GM12864 (cell line): ENCODE measurements around the gene CCT3.
"Not testable (repeated sequence)": the region's sequence is repeated elsewhere in the genome, so short reads cannot be mapped to it uniquely, and the experiment has no call there.

Experiments
- DNase-seq: peaks from one replicate; pipeline ENCODE4 v3.0.0-alpha.2; 2011; ENCODE audit warnings: low read depth
- H3K4me3 ChIP-seq: 2 replicates; pipeline ENCODE4 v1.5.1; 2011; ENCODE audit warnings: mild to moderate bottlenecking, low read depth, low read length, control low read depth
- CTCF ChIP-seq: IDR thresholded peaks from 2 replicates; pipeline ENCODE4 v1.5.1; 2011; ENCODE audit warnings: low read depth, mild to moderate bottlenecking, moderate library complexity, low read length, control low read depth, inconsistent platforms; ENCODE audit errors: missing control alignments

Gene CCT3

DNA sequence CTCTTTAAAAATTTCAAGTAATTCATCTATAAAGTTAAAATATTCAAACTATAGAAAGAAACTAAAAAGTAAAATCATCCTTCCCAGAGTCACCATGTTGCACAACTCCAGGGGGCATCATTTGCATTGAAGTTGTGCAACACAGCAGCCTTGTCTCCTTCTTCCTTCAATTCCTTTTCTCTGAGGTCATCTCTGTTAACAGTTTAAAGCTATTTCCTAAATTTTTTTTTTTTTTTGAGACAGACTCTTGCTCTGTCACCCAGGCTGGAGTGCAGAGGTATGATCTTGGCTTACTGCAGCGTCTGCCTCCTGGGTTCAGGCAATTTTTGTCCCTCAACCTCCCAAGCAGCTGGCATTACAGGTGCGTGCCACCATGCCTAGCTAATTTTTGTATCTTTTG is 38.1 kb upstream of the CCT3 start:
- no peak overlapping the region for H3K4me3 ChIP-seq
- DNase-seq: no peak
- TF ChIP-seq CTCF: no peak

- no peak for TF ChIP-seq CTCF
- no peak for DNase-seq
- H3K4me3 ChIP-seq: no peak overlapping the region
These were observed 35.5 kb upstream of the CCT3 start for GRCh38 chr1:156373546-156373945.

GRCh38 chr1:156372876-156373275 is 34.8 kb upstream of the CCT3 start:
- no peak for DNase-seq
- no peak for TF ChIP-seq CTCF
- no peak overlapping the region for H3K4me3 ChIP-seq

DNA sequence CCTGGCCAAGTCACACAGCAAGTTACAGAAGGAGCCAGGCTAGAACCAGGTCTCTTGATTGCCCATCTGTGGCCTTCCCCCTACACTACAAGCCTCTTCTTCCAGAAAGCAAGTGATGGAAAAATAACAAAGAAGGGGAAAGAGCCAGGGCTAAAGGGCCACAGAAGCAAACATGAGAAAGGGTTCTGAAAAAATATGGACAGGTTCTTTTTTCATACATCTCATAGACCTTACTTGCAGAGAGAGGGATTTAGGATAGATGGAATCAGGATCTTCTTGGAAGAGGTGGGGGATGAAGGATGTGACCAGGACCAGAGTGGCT is 34.1 kb upstream of the CCT3 start:
- H3K4me3 ChIP-seq: no peak overlapping the region
- no peak for DNase-seq
- TF ChIP-seq CTCF: no peak

GRCh38 chr1:156371553-156372264 is 33.6 kb upstream of the CCT3 start:
- no peak for DNase-seq
- TF ChIP-seq CTCF: no peak
- no peak overlapping the region for H3K4me3 ChIP-seq

- not testable (repeated sequence) for H3K4me3 ChIP-seq, DNase-seq
These were observed 31.7 kb upstream of the CCT3 start for GRCh38 chr1:156369685-156370286.

- no peak for DNase-seq
- TF ChIP-seq CTCF: no peak
- no peak within 1 kb of the TSS for H3K4me3 ChIP-seq
These were observed 31.0 kb upstream of the CCT3 start, which contains the start of gene RHBG for GRCh38 chr1:156368889-156369684. TSS of gene RHBG (plus strand) at chr1:156369211. CDS start at chr1:156369250, 39 bp downstream.
